NK-92 (cell line): Measurements from ENCODE around the gene ICAM5.
"Not testable (repeated sequence)": the region's sequence is repeated elsewhere in the genome, so short reads cannot be mapped to it uniquely, and the experiment has no call there.

Experiments
- DNase-seq: peaks from one replicate; lab custom pipeline; 2025; ENCODE audit not compliant: unreplicated experiment; lab: John Stamatoyannopoulos, UW

ICAM5 gene

GRCh38 chr19:10269333-10270179, 20.2 kb upstream of the ICAM5 start:
- DNase-seq, result no peak

GRCh38 chr19:10270180-10270615, 19.6 kb upstream of the ICAM5 start:
- DNase-seq, result no peak

- no peak for DNase-seq
Measured at GRCh38 chr19:10270616-10271394, 18.9 kb upstream of the ICAM5 start, which contains the start of gene ICAM1. Gene ICAM1, plus strand, starts transcription at chr19:10271120. Its CDS starts 40 bp downstream, at chr19:10271160.

GRCh38 chr19:10271543-10272086, 18.1 kb upstream of the ICAM5 start:
- no peak for DNase-seq

- DNase-seq, result no peak
Measured at GRCh38 chr19:10274589-10274988, 15.2 kb upstream of the ICAM5 start.

- DNase-seq, result no peak
Measured at GRCh38 chr19:10277795-10278589, 11.8 kb upstream of the ICAM5 start.

- DNase-seq, result no peak
Measured at GRCh38 chr19:10278935-10279334, 10.8 kb upstream of the ICAM5 start.

GRCh38 chr19:10279737-10280442, 9.9 kb upstream of the ICAM5 start:
- DNase-seq, result no peak

GRCh38 chr19:10282043-10282442, 7.7 kb upstream of the ICAM5 start:
- not testable (repeated sequence) for DNase-seq

GRCh38 chr19:10283301-10284064, 6.3 kb upstream of the ICAM5 start:
- DNase-seq, result no peak

GRCh38 chr19:10284065-10284959, 5.4 kb upstream of the ICAM5 start:
- no peak for DNase-seq

- no peak for DNase-seq
Measured at GRCh38 chr19:10284960-10285278, 4.8 kb upstream of the ICAM5 start.

- no peak for DNase-seq
Measured at GRCh38 chr19:10285393-10285792, 4.4 kb upstream of the ICAM5 start.

GRCh38 chr19:10286803-10287737, 2.7 kb upstream of the ICAM5 start, which contains the start of gene ICAM4:
Gene ICAM4, plus strand, starts transcription at chr19:10286955. Its CDS starts 58 bp downstream, at chr19:10287013.
- no peak for DNase-seq

- no peak for DNase-seq
Measured at GRCh38 chr19:10288662-10289166, 1.0 kb upstream of the ICAM5 start.

- DNase-seq, result no peak
Measured at GRCh38 chr19:10289167-10289835, 451 bp upstream of the ICAM5 start.
